Measurements from ENCODE around the gene CBX5.
"Not testable (repeated sequence)": the region's sequence is repeated elsewhere in the genome, so short reads cannot be mapped to it uniquely, and the experiment has no call there.

GRCh38 chr12:54185297-54185696 lies 94.6 kb downstream of the CBX5 start:
- TF ChIP-seq, protein P1, sequence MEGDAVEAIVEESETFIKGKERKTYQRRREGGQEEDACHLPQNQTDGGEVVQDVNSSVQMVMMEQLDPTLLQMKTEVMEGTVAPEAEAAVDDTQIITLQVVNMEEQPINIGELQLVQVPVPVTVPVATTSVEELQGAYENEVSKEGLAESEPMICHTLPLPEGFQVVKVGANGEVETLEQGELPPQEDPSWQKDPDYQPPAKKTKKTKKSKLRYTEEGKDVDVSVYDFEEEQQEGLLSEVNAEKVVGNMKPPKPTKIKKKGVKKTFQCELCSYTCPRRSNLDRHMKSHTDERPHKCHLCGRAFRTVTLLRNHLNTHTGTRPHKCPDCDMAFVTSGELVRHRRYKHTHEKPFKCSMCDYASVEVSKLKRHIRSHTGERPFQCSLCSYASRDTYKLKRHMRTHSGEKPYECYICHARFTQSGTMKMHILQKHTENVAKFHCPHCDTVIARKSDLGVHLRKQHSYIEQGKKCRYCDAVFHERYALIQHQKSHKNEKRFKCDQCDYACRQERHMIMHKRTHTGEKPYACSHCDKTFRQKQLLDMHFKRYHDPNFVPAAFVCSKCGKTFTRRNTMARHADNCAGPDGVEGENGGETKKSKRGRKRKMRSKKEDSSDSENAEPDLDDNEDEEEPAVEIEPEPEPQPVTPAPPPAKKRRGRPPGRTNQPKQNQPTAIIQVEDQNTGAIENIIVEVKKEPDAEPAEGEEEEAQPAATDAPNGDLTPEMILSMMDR (IDR thresholded peaks at IDR 0.05) = not testable (repeated sequence)
- not testable (repeated sequence) for TF ChIP-seq POLR2A (IDR thresholded peaks at IDR 0.05)

Measured in lower leg skin (tissue), 3 donors.